Keratinocyte (primary cell): ENCODE results near the gene CDH1. TPM values are rescaled to one million over a fixed set of nuclear protein-coding genes. Genes with fewer than 3 reads are reported as not detected.

Experiments
- DNase-seq: peaks from one replicate; pipeline ENCODE4 v3.0.0-alpha.2; 2011; ENCODE audit warnings: low read depth, missing footprints, low spot score
- FAIRE-seq: peaks from 2 replicates; lab custom pipeline; 2011; peaks lifted over from hg19 to GRCh38; lab: Jason Lieb, UNC
- H2AFZ ChIP-seq: 2 replicates; pipeline ENCODE4 v1.6.0; 2012; ENCODE audit warnings: low read length, control low read depth, inconsistent platforms; ENCODE audit not compliant: control insufficient read depth
- H3K27ac ChIP-seq: 2 replicates; pipeline ENCODE4 v1.5.1; 2011; ENCODE audit warnings: low read length; ENCODE audit not compliant: control insufficient read depth, insufficient read depth
- H3K27me3 ChIP-seq: 3 replicates; pipeline ENCODE4 v1.6.0; 2011; ENCODE audit warnings: low read length; ENCODE audit not compliant: control insufficient read depth, insufficient read depth; ENCODE audit errors: extremely low read depth
- H3K36me3 ChIP-seq, 2 experiments: 2 replicates in 1 of 2; 3 replicates in 1 of 2; pipeline ENCODE4 v1.5.1; 2011; ENCODE audit warnings: low read length in 2 of 2, mild to moderate bottlenecking in 1 of 2; ENCODE audit not compliant: control insufficient read depth in 2 of 2, insufficient read depth in 2 of 2; ENCODE audit errors: extremely low read depth in 1 of 2
- H3K4me1 ChIP-seq: 3 replicates; pipeline ENCODE4 v1.5.1; 2011; ENCODE audit warnings: low read length; ENCODE audit not compliant: control insufficient read depth, insufficient read depth; ENCODE audit errors: extremely low read depth
- H3K4me2 ChIP-seq: 3 replicates; pipeline ENCODE4 v1.6.0; 2011; ENCODE audit warnings: low read depth, low read length; ENCODE audit not compliant: control insufficient read depth, insufficient read depth; ENCODE audit errors: extremely low read depth
- H3K4me3 ChIP-seq, 3 experiments: fragments of 200-600 bp in 1 of 3; sonication (generic) in 1 of 3; 2 replicates in 2 of 3; 3 replicates in 1 of 3; pipeline ENCODE4 v1.5.1; 2011 to 2016; ENCODE audit warnings: low read length in 3 of 3, mild to moderate bottlenecking in 3 of 3, control low read depth in 2 of 3, inconsistent platforms in 1 of 3, low read depth in 1 of 3, mixed read lengths in 1 of 3, mixed run types in 1 of 3, moderate library complexity in 1 of 3; ENCODE audit not compliant: control insufficient read depth in 2 of 3, insufficient read depth in 2 of 3; ENCODE audit errors: extremely low read depth in 1 of 3
- H3K79me2 ChIP-seq: 2 replicates; pipeline ENCODE4 v1.6.0; 2012; ENCODE audit warnings: low read length; ENCODE audit not compliant: control insufficient read depth, insufficient read depth
- H3K9ac ChIP-seq: 3 replicates; pipeline ENCODE4 v1.6.0; 2011; ENCODE audit warnings: low read length; ENCODE audit not compliant: control insufficient read depth, insufficient read depth; ENCODE audit errors: extremely low read depth
- H3K9me1 ChIP-seq: 3 replicates; pipeline ENCODE4 v1.6.0; 2011; ENCODE audit warnings: low read length; ENCODE audit not compliant: control insufficient read depth, insufficient read depth; ENCODE audit errors: extremely low read depth
- H3K9me3 ChIP-seq: 2 replicates; pipeline ENCODE4 v1.5.1; 2012; ENCODE audit warnings: low read depth, low read length; ENCODE audit not compliant: control insufficient read depth
- H4K20me1 ChIP-seq: 3 replicates; pipeline ENCODE4 v1.6.0; 2011; ENCODE audit warnings: low read length; ENCODE audit not compliant: control insufficient read depth, insufficient read depth; ENCODE audit errors: extremely low read depth
- EZH2 ChIP-seq: IDR thresholded peaks from one replicate; pipeline ENCODE4 v1.6.1; 2012; ENCODE audit warnings: inconsistent platforms, mild to moderate bottlenecking, low read length, moderate library complexity
- dilution Hi-C: fragments of 300-500 bp; cut with MboI; formaldehyde crosslinking; loops from one replicate; pipeline ENCODE4 v1.7.0; 2020; ENCODE audit warnings: low sequenced_read_pairs; ENCODE audit not compliant: extremely low pct_ligation_motif_present
- polyA plus RNA-seq, 5 experiments: library from polyadenylated mRNA; depleted of rRNA in 3 of 5; stranded (reverse) in 3 of 5; stranded (forward) in 1 of 5; unstranded in 1 of 5; fragments of >200 nt; gene quantifications; 1 replicate in 1 of 5; 2 replicates in 3 of 5; 3 replicates in 1 of 5; pipeline versions ENCODE4 v1.2.1 to v1.2.3, GENCODE V29; 2011 to 2012; ENCODE audit warnings: missing spikeins in 2 of 5, low read depth in 1 of 5, low replicate concordance in 1 of 5
- TF ChIP-seq, protein P1 (sequence below), 3 experiments: IDR thresholded peaks in 1 of 3; conservative IDR thresholded peaks in 1 of 3; optimal IDR thresholded peaks in 1 of 3; 2 replicates in 2 of 3; 3 replicates in 1 of 3; pipeline versions ENCODE3 to v1.5.1; 2011; ENCODE audit warnings: low read length in 3 of 3, mild to moderate bottlenecking in 3 of 3, moderate library complexity in 2 of 3, control low read depth in 1 of 3, inconsistent platforms in 1 of 3; ENCODE audit not compliant: insufficient read depth in 2 of 3; ENCODE audit errors: extremely low read depth in 1 of 3

CDH1 gene
- polyA plus RNA-seq, 1 donor (not counting 4 experiments of a cell fraction or from before 2014, with no cell fraction given) = 247 TPM

- no peak overlapping the region for H3K4me2 ChIP-seq
- no peak overlapping the region for H3K27ac ChIP-seq
- TF ChIP-seq, protein P1, sequence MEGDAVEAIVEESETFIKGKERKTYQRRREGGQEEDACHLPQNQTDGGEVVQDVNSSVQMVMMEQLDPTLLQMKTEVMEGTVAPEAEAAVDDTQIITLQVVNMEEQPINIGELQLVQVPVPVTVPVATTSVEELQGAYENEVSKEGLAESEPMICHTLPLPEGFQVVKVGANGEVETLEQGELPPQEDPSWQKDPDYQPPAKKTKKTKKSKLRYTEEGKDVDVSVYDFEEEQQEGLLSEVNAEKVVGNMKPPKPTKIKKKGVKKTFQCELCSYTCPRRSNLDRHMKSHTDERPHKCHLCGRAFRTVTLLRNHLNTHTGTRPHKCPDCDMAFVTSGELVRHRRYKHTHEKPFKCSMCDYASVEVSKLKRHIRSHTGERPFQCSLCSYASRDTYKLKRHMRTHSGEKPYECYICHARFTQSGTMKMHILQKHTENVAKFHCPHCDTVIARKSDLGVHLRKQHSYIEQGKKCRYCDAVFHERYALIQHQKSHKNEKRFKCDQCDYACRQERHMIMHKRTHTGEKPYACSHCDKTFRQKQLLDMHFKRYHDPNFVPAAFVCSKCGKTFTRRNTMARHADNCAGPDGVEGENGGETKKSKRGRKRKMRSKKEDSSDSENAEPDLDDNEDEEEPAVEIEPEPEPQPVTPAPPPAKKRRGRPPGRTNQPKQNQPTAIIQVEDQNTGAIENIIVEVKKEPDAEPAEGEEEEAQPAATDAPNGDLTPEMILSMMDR (optimal IDR thresholded peaks at IDR 0.05 in 1 of 3, IDR thresholded peaks at IDR 0.05 in 1 of 3, conservative IDR thresholded peaks at IDR 0.05 in 1 of 3; ENCODE audit: extremely low read depth in 1 of 3, insufficient read depth in 2 of 3, low read length in 3 of 3) = no peak
- TF ChIP-seq EZH2 = no peak
- H3K9ac ChIP-seq = no peak overlapping the region
- no peaks in the 10 kb centered on the region for H3K9me1 ChIP-seq
- H3K27me3 ChIP-seq = no peaks in the 10 kb centered on the region
- DNase-seq (no peak), FAIRE-seq (no peak)
- dilution Hi-C loops = no loop called here
- H3K79me2 ChIP-seq = peaks cover 7% of the 10 kb centered on the region
- no peaks in the 10 kb centered on the region for H3K4me1 ChIP-seq
- H3K36me3 ChIP-seq = peaks cover 12 to 13% of the 10 kb centered on the region in 2 experiments
- H3K9me3 ChIP-seq = no peaks in the 10 kb centered on the region
- H4K20me1 ChIP-seq = no peaks in the 10 kb centered on the region
- H2AFZ ChIP-seq = no peak overlapping the region
- H3K4me3 ChIP-seq = no peak overlapping the region
Observed at GRCh38 chr16:68859828-68860227, 122.7 kb downstream of the CDH1 start.

DNA sequence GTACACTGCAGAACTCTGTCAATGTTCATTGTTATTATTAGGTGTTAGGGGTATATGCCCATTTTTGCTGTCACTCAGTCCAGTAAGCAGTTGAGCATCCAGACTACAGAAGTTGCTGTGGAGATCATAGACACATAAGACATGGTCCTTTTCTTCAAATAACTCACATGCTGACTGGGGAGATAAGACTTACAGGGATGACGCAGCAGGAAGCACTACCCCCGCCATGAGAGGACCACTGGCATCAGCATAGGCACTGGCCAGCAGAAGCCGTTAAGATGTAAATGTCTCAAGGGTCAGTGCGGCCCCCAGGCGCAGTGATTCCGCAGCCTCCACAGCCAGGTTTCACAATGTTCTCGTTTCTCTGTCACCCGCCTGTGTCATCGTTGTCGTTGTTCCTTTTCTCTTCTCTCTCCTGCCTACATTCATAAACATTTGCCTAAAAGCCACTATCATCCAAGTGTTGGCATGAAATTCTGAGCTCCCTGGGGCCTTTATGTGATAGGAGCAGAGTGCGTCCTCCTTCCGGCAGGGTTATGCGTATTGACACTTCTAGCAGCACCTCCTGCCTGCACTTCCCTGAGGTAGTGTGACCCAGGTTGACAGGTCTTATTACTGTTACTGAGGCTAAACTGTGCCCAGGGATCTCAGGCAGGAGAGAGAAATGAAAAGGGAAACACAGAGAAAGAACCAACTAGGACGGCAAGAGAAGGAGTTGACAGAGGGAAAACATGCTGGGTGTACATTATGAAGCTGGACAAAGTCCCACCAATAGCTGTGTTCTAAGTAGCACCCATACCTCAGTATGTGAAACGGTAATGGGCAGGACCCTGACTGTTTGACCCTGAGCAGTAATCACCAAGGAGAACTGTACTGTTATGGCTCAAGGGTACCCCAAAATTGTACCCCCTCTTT lies 124.1 kb downstream of the CDH1 start:
- no peaks in the 10 kb centered on the region for H3K9me3 ChIP-seq
- H2AFZ ChIP-seq = no peak overlapping the region
- H3K79me2 ChIP-seq = peaks cover 7% of the 10 kb centered on the region
- TF ChIP-seq EZH2 = no peak
- TF ChIP-seq, protein P1 (optimal IDR thresholded peaks at IDR 0.05 in 1 of 3, IDR thresholded peaks at IDR 0.05 in 1 of 3, conservative IDR thresholded peaks at IDR 0.05 in 1 of 3; ENCODE audit: extremely low read depth in 1 of 3, insufficient read depth in 2 of 3, low read length in 3 of 3) = no peak
- no peaks in the 10 kb centered on the region for H3K4me1 ChIP-seq
- dilution Hi-C loops = no loop called here
- FAIRE-seq = no peak
- H3K9me1 ChIP-seq = no peaks in the 10 kb centered on the region
- no peaks in the 10 kb centered on the region for H3K27me3 ChIP-seq
- H3K27ac ChIP-seq = no peak overlapping the region
- no peak overlapping the region for H3K4me2 ChIP-seq
- no peaks in the 10 kb centered on the region for H4K20me1 ChIP-seq
- no peak overlapping the region for H3K9ac ChIP-seq
- H3K36me3 ChIP-seq = peaks cover 12 to 13% of the 10 kb centered on the region in 2 experiments
- H3K4me3 ChIP-seq = no peak overlapping the region
- DNase-seq = no peak
